GM18909 (cell line): ENCODE measurements around the gene MIS18BP1.

Experiments
- ATAC-seq: cut with Tn5 transposase; IDR thresholded peaks from one replicate; pipeline ENCODE4 v1.9.1; 2021; ENCODE audit warnings: mild to moderate bottlenecking; ENCODE audit not compliant: unreplicated experiment, poor library complexity

Gene MIS18BP1

DNA sequence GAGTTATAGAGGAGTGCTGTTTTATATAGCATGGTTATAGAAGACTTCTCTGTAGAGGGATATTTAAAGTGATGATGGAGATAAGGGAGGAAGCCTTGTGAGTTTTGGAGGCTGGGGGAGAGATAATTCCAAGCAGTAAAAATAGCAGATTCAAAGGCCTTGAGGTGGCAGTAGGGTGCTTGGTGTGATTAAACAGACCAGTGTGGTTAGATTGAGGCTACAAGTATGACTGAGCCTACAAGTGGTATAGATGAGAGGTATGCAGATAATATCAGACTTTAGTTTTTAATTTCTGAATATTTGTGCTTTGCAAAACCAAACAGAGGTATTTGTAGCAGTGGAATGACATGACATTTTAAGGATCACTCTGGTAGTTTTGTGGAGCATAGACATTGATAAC lies 96.9 kb downstream of the MIS18BP1 start:
- ATAC-seq, result peak; percentile 63
